HCT116 (cell line): ENCODE measurements around the gene PLXNC1. TPM values are rescaled to one million over a fixed set of nuclear protein-coding genes. Genes with fewer than 3 reads are reported as not detected.

Experiments used
- ATAC-seq: fragments of 200-7000 bp; cut with Tn5 transposase; 2 replicates; pipeline ENCODE4 v1.9.1; 2020; ENCODE audit warnings: mild to moderate bottlenecking, moderate library complexity
- BruUV-seq: library from RNA; stranded (reverse); fragments of 400-500 nt; replicated peaks from 2 replicates; lab custom pipeline; 2021; lab: Mats Ljungman, UMichigan
- CTCF ChIA-PET: fragments of 300-600 bp; sonication (Branson Sonifier 250); formaldehyde crosslinking; loops from one replicate; lab custom pipeline; 2021; ENCODE audit warnings: antibody characterized with exemption; lab: Charles Lee
- POLR2A ChIA-PET: fragments of 300-600, 350-600 bp; sonication (Branson Sonifier 250); formaldehyde crosslinking; loops from one replicate; lab custom pipeline; 2021; ENCODE audit warnings: antibody characterized with exemption; lab: Charles Lee
- RAD21 ChIA-PET, 2 experiments: fragments of 300-600 bp; sonication (Branson Sonifier 250); formaldehyde crosslinking; loops; one replicate each; lab custom pipeline; 2023; ENCODE audit warnings: low total read pairs in 2 of 2; ENCODE audit not compliant: uncharacterized antibody in 2 of 2, unreplicated experiment in 2 of 2, low non-redundant PET in 1 of 2; lab: Charles Lee
- DNase-seq: peaks from one replicate; pipeline ENCODE4 v3.0.0-alpha.2; 2010; ENCODE audit warnings: low read depth, low spot score
- H2AFZ ChIP-seq: fragments of 200-600 bp; shearing (Covaris generic), sonication (generic); 2 replicates; pipeline ENCODE4 v1.6.1; 2017; ENCODE audit warnings: low read depth, mixed run types, mixed read lengths, antibody characterized with exemption, low read length; ENCODE audit not compliant: poor library complexity, severe bottlenecking
- H3K27ac ChIP-seq: 2 replicates; pipeline ENCODE4 v1.5.1; 2012; ENCODE audit warnings: low read depth, low read length
- H3K27me3 ChIP-seq: fragments of 200-600 bp; sonication (generic); 2 replicates; pipeline ENCODE4 v1.6.1; 2016; ENCODE audit warnings: mixed run types, low read length, mixed read lengths; ENCODE audit not compliant: insufficient read depth
- H3K36me3 ChIP-seq, 2 experiments: fragments of 200-500 bp in 1 of 2; fragments of 200-600 bp in 1 of 2; sonication (Bioruptor generic) in 1 of 2; sonication (generic) in 1 of 2; 2 replicates each; pipeline versions ENCODE4 v1.5.1 to v1.6.1; 2014 to 2016; ENCODE audit warnings: low read length in 2 of 2, inconsistent platforms in 1 of 2, mixed read lengths in 1 of 2, mixed run types in 1 of 2; ENCODE audit not compliant: insufficient read depth in 2 of 2, control insufficient read depth in 1 of 2
- H3K4me1 ChIP-seq, 2 experiments: fragments of 200-600 bp in 1 of 2; sonication (generic) in 1 of 2; 2 replicates each; pipeline versions ENCODE4 v1.5.1 to v1.6.1; 2012 to 2017; ENCODE audit warnings: low read length in 2 of 2, inconsistent platforms in 1 of 2, mild to moderate bottlenecking in 1 of 2, mixed read lengths in 1 of 2, mixed run types in 1 of 2, moderate library complexity in 1 of 2; ENCODE audit not compliant: insufficient read depth in 2 of 2, control insufficient read depth in 1 of 2
- H3K4me2 ChIP-seq: fragments of 200-600 bp; sonication (generic); 2 replicates; pipeline ENCODE4 v1.6.1; 2017; ENCODE audit warnings: mixed run types, low read length, mixed read lengths
- H3K4me3 ChIP-seq, 2 experiments: fragments of 200-600 bp in 1 of 2; sonication (generic) in 1 of 2; replicated peaks in 1 of 2; 2 replicates each; pipeline ENCODE4 v1.5.1; 2011 to 2016; ENCODE audit warnings: low read length in 2 of 2, control low read depth in 1 of 2, low read depth in 1 of 2, mild to moderate bottlenecking in 1 of 2, mixed read lengths in 1 of 2, mixed run types in 1 of 2
- H3K79me2 ChIP-seq: fragments of 200-600 bp; sonication (generic); 2 replicates; pipeline ENCODE4 v1.6.1; 2017; ENCODE audit warnings: mild to moderate bottlenecking, mixed run types, low read length, moderate library complexity, mixed read lengths; ENCODE audit not compliant: insufficient read depth
- H3K9ac ChIP-seq: fragments of 200-600 bp; sonication (generic); 2 replicates; pipeline ENCODE4 v1.6.1; 2016; ENCODE audit warnings: low read length, mixed read lengths
- H3K9me2 ChIP-seq: fragments of 200-600 bp; sonication (generic), shearing (Covaris generic); 2 replicates; pipeline ENCODE4 v1.6.1; 2017; ENCODE audit warnings: mixed run types, mild to moderate bottlenecking, moderate library complexity; ENCODE audit not compliant: insufficient read depth
- H3K9me3 ChIP-seq, 2 experiments: fragments of 200-500 bp in 1 of 2; fragments of 200-600 bp in 1 of 2; sonication (Bioruptor generic) in 1 of 2; sonication (generic) in 1 of 2; 2 replicates each; pipeline ENCODE4 v1.6.1; 2014 to 2017; ENCODE audit warnings: low read length in 2 of 2, mixed read lengths in 2 of 2, inconsistent platforms in 1 of 2, low read depth in 1 of 2, mild to moderate bottlenecking in 1 of 2, mixed run types in 1 of 2, moderate library complexity in 1 of 2; ENCODE audit not compliant: control insufficient read depth in 1 of 2, insufficient read depth in 1 of 2
- H4K20me1 ChIP-seq: fragments of 200-600 bp; sonication (generic), shearing (Covaris generic); 2 replicates; pipeline ENCODE4 v1.6.1; 2017; ENCODE audit warnings: mixed run types, mild to moderate bottlenecking, moderate library complexity; ENCODE audit not compliant: insufficient read depth
- ATF3 ChIP-seq: IDR thresholded peaks from 2 replicates; pipeline ENCODE4 v1.6.1; 2012
- CEBPB ChIP-seq: IDR thresholded peaks from 2 replicates; pipeline ENCODE4 v1.6.1; 2012; ENCODE audit warnings: low read depth
- CTCF ChIP-seq, 3 experiments: fragments of 200-600 bp in 1 of 3; sonication (generic) in 1 of 3; IDR thresholded peaks in 2 of 3; conservative IDR thresholded peaks in 1 of 3; 2 replicates each; pipeline ENCODE4 v1.5.1; 2012 to 2017; ENCODE audit warnings: low read depth in 2 of 3, low read length in 2 of 3, antibody characterized with exemption in 1 of 3, borderline replicate concordance in 1 of 3, control low read depth in 1 of 3, mild to moderate bottlenecking in 1 of 3, mixed read lengths in 1 of 3, mixed run types in 1 of 3, moderate library complexity in 1 of 3; ENCODE audit not compliant: insufficient read depth in 1 of 3
- EZH2 ChIP-seq: fragments of 200-600 bp; sonication (generic); IDR thresholded peaks from 2 replicates; pipeline ENCODE4 v1.6.1; 2017; ENCODE audit warnings: antibody characterized with exemption, mixed run types
- EZH2phosphoT487 ChIP-seq: fragments of 200-600 bp; IDR thresholded peaks from 2 replicates; pipeline ENCODE4 v1.6.1; 2018; ENCODE audit warnings: antibody characterized with exemption, borderline replicate concordance
- FOSL1 ChIP-seq: IDR thresholded peaks from 2 replicates; pipeline ENCODE4 v1.6.1; 2012; ENCODE audit warnings: low read depth
- JUND ChIP-seq: IDR thresholded peaks from 2 replicates; pipeline ENCODE4 v1.6.1; 2012
- POLR2A ChIP-seq: IDR thresholded peaks from 2 replicates; pipeline ENCODE4 v1.7.0; 2011; ENCODE audit warnings: borderline replicate concordance; ENCODE audit not compliant: insufficient read depth, insufficient read length; ENCODE audit errors: extremely low read depth
- POLR2AphosphoS5 ChIP-seq: IDR thresholded peaks from 2 replicates; pipeline ENCODE4 v1.6.1; 2011; ENCODE audit warnings: mild to moderate bottlenecking, low read depth, low read length, moderate library complexity
- SIN3A ChIP-seq: IDR thresholded peaks from 2 replicates; pipeline ENCODE4 v1.6.1; 2012; ENCODE audit warnings: low read depth
- SP1 ChIP-seq: IDR thresholded peaks from 2 replicates; pipeline ENCODE4 v1.6.1; 2012; ENCODE audit warnings: low read depth
- SRF ChIP-seq: IDR thresholded peaks from 2 replicates; pipeline ENCODE4 v1.6.1; 2012; ENCODE audit warnings: low read depth
- TCF7L2 ChIP-seq: IDR thresholded peaks from 2 replicates; pipeline ENCODE4 v1.7.0; 2011; ENCODE audit warnings: borderline replicate concordance, inconsistent platforms; ENCODE audit not compliant: insufficient read depth, insufficient read length; ENCODE audit errors: extremely low read depth
- YY1 ChIP-seq: IDR thresholded peaks from 2 replicates; pipeline ENCODE4 v1.6.1; 2011; ENCODE audit warnings: low read length, low read depth, moderate library complexity, mild to moderate bottlenecking; ENCODE audit not compliant: insufficient replicate concordance; ENCODE audit errors: extremely low read depth
- ZBTB33 ChIP-seq: IDR thresholded peaks from 2 replicates; pipeline ENCODE4 v1.6.1; 2011; ENCODE audit warnings: mild to moderate bottlenecking, low read length, moderate library complexity; ENCODE audit not compliant: insufficient replicate concordance; ENCODE audit errors: extremely low read depth
- ZFX ChIP-seq: fragments of 450-650 bp; IDR thresholded peaks from 2 replicates; pipeline ENCODE4 v1.6.1; 2017
- intact Hi-C: fragments of 100-400 bp; cut with micrococcal nuclease; formaldehyde crosslinking; loops from 2 replicates; pipeline ENCODE4 v1.10.0; 2022
- total RNA-seq: library from RNA; stranded (reverse); gene quantifications from one replicate; pipeline ENCODE4 v1.2.1, GENCODE V29; 2021; ENCODE audit not compliant: unreplicated experiment

PLXNC1 gene
- total RNA-seq, 1 experiment from 2014 or later: 0.25 TPM

GRCh38 chr12:94186278-94187241, 38.2 kb downstream of the PLXNC1 start:
- Histone ChIP-seq H3K27me3 (no peaks in the 10 kb centered on the region), H3K4me2 (no peak overlapping the region), H3K36me3 (no peaks in the 10 kb centered on the region), H4K20me1 (no peaks in the 10 kb centered on the region), H3K79me2 (no peaks in the 10 kb centered on the region), H3K27ac (no peak overlapping the region), H3K9ac (no peak overlapping the region), H3K4me1 (no peaks in the 10 kb centered on the region), H3K9me3 (no peaks in the 10 kb centered on the region), H3K9me2 (no peaks in the 10 kb centered on the region), H3K4me3 (no peak overlapping the region), H2AFZ (no peak overlapping the region)
- ChIA-PET RAD21 (no interaction called here), POLR2A (no interaction called here), CTCF (no interaction called here)
- DNase-seq (no peak), ATAC-seq (no peak)
- TF ChIP-seq TCF7L2: no peak
- BruUV-seq: no TSS peak
- intact Hi-C loops: no loop called here

- H3K36me3 ChIP-seq: no peaks in the 10 kb centered on the region
- no peak overlapping the region for H3K9ac ChIP-seq
- no peak overlapping the region for H2AFZ ChIP-seq
- H3K9me3 ChIP-seq: no peaks in the 10 kb centered on the region
- H3K4me3 ChIP-seq: no peak overlapping the region
- no TSS peak for BruUV-seq
- CTCF ChIA-PET: no interaction called here
- RAD21 ChIA-PET: no interaction called here
- no peaks in the 10 kb centered on the region for H4K20me1 ChIP-seq
- intact Hi-C loops: no loop called here
- no peak overlapping the region for H3K27ac ChIP-seq
- H3K4me2 ChIP-seq: no peak overlapping the region
- DNase-seq (no peak), ATAC-seq (no peak)
- no peaks in the 10 kb centered on the region for H3K9me2 ChIP-seq
- POLR2A ChIA-PET: no interaction called here
- H3K79me2 ChIP-seq: no peaks in the 10 kb centered on the region
- H3K4me1 ChIP-seq: no peaks in the 10 kb centered on the region
- no peaks in the 10 kb centered on the region for H3K27me3 ChIP-seq
- TF ChIP-seq POLR2AphosphoS5 (no peak), CEBPB (no peak), FOSL1 (no peak), CTCF (IDR thresholded peaks at IDR 0.05 in 2 of 3, conservative IDR thresholded peaks at IDR 0.05 in 1 of 3; ENCODE audit: borderline replicate concordance in 1 of 3, insufficient read depth in 1 of 3, low read depth in 2 of 3, low read length in 2 of 3) (no peak), YY1 (no peak), TCF7L2 (no peak), ATF3 (no peak), POLR2A (no peak), EZH2phosphoT487 (no peak), SRF (no peak), ZBTB33 (no peak), EZH2 (no peak), SIN3A (no peak), ZFX (no peak), SP1 (no peak), JUND (no peak)
These were observed 39.0 kb downstream of the PLXNC1 start for GRCh38 chr12:94187361-94187760.
